K562 (cell line): ENCODE data around the gene PACS2. TPM values are rescaled to one million over a fixed set of nuclear protein-coding genes. Genes with fewer than 3 reads are reported as not detected.

Source experiments
- ATAC-seq: fragments of 200-7000 bp; cut with Tn5 transposase; 3 replicates; pipeline ENCODE4 v1.9.1; 2020; ENCODE audit warnings: moderate library complexity
- BruUV-seq: library from RNA; stranded (reverse); fragments of 400-500 nt; replicated peaks from 2 replicates; lab custom pipeline; 2021; lab: Mats Ljungman, UMichigan
- CTCF ChIA-PET: fragments of 300-600 bp; formaldehyde crosslinking; extraction: SDS; loops from one replicate; lab custom pipeline; 2021; ENCODE audit warnings: low intra/inter-chr PET ratio; lab: Yijun Ruan, JAX
- POLR2A ChIA-PET: fragments of 300-600, 350-650 bp; sonication (Branson Sonifier 250); formaldehyde crosslinking; extraction: SDS; loops from one replicate; lab custom pipeline; 2021; ENCODE audit warnings: antibody characterized with exemption, inconsistent platforms; lab: Yijun Ruan, JAX
- DNase-seq, 4 experiments: peaks; one replicate each; pipeline versions ENCODE4 v3.0.0 to v3.0.0-alpha.2; 2011 to 2018; ENCODE audit warnings: low spot score in 3 of 4, mixed read lengths in 3 of 4; ENCODE audit errors: extremely low read depth in 1 of 4
- FAIRE-seq: peaks from 2 replicates; lab custom pipeline; 2011; peaks lifted over from hg19 to GRCh38; lab: Jason Lieb, UNC
- H2AFZ ChIP-seq: 2 replicates; pipeline ENCODE4 v1.6.0; 2011; ENCODE audit warnings: low read depth, low read length, control low read depth, inconsistent platforms
- H3K27ac ChIP-seq: fragments of 200-600 bp; 3 replicates; pipeline ENCODE4 v1.8.0; 2011; ENCODE audit warnings: low read depth, mild to moderate bottlenecking, control low read depth, inconsistent platforms, low read length, moderate library complexity, mixed read lengths; ENCODE audit errors: extremely low read depth
- H3K27me3 ChIP-seq, 2 experiments: fragments of 300-600 bp in 1 of 2; 2 replicates in 1 of 2; 3 replicates in 1 of 2; pipeline versions ENCODE4 v1.6.0 to v1.8.0; 2011; ENCODE audit warnings: inconsistent platforms in 2 of 2, low read length in 2 of 2, mild to moderate bottlenecking in 1 of 2, mixed read lengths in 1 of 2, moderate library complexity in 1 of 2; ENCODE audit not compliant: control insufficient read depth in 2 of 2, insufficient read depth in 2 of 2
- H3K36me3 ChIP-seq: fragments of 300-600 bp; 3 replicates; pipeline ENCODE4 v1.8.0; 2011; ENCODE audit warnings: mild to moderate bottlenecking, low read length, inconsistent platforms; ENCODE audit not compliant: control insufficient read depth, insufficient read depth
- H3K4me1 ChIP-seq, 2 experiments: fragments of 200-600 bp in 1 of 2; replicated peaks in 1 of 2; 2 replicates in 1 of 2; 3 replicates in 1 of 2; pipeline versions ENCODE4 v1.5.1 to v1.8.0; 2011; ENCODE audit warnings: inconsistent platforms in 2 of 2, low read length in 2 of 2, mild to moderate bottlenecking in 1 of 2, mixed read lengths in 1 of 2, moderate library complexity in 1 of 2; ENCODE audit not compliant: control insufficient read depth in 2 of 2, insufficient read depth in 2 of 2
- H3K4me2 ChIP-seq: 2 replicates; pipeline ENCODE4 v1.6.1; 2011; ENCODE audit warnings: low read length, control low read depth, inconsistent platforms, mixed read lengths; ENCODE audit not compliant: insufficient read depth
- H3K4me3 ChIP-seq: fragments of 200-600 bp; sonication (generic), shearing (Covaris generic); 2 replicates; pipeline ENCODE4 v1.5.1; 2016; ENCODE audit warnings: control low read depth, inconsistent platforms
- H3K79me2 ChIP-seq: fragments of 200-600 bp; 3 replicates; pipeline ENCODE4 v1.8.0; 2011; ENCODE audit warnings: low read length, inconsistent platforms; ENCODE audit not compliant: control insufficient read depth, insufficient read depth
- H3K9ac ChIP-seq, 2 experiments: 2 replicates each; pipeline versions ENCODE4 v1.6.0 to v1.6.1; 2011; ENCODE audit warnings: low read depth in 2 of 2, low read length in 2 of 2, control low read depth in 1 of 2, inconsistent platforms in 1 of 2, mild to moderate bottlenecking in 1 of 2, mixed read lengths in 1 of 2; ENCODE audit not compliant: insufficient read depth in 1 of 2
- H3K9me1 ChIP-seq: one replicate; pipeline ENCODE4 v1.6.0; 2011; ENCODE audit warnings: inconsistent platforms, mild to moderate bottlenecking, low read length, moderate library complexity; ENCODE audit not compliant: control insufficient read depth, insufficient read depth
- H3K9me3 ChIP-seq: replicated peaks from 2 replicates; pipeline ENCODE4 v1.5.1; 2011; ENCODE audit warnings: low read depth, low read length, inconsistent platforms; ENCODE audit not compliant: control insufficient read depth, insufficient read depth
- H4K20me1 ChIP-seq: replicated peaks from 2 replicates; pipeline ENCODE4 v1.6.1; 2011; ENCODE audit warnings: low read length, inconsistent platforms, mixed read lengths; ENCODE audit not compliant: control insufficient read depth, insufficient read depth
- ATF4 ChIP-seq: fragments of 450-650 bp; formaldehyde crosslinking; IDR thresholded peaks from 2 replicates; pipeline ENCODE4 v1.4.0; 2022; ENCODE audit warnings: mild to moderate bottlenecking, moderate library complexity
- CREB3 ChIP-seq: fragments of 450-650 bp; conservative IDR thresholded peaks from 2 replicates; pipeline ENCODE4 v1.6.1; 2016; ENCODE audit warnings: missing genetic modification characterization, low read depth, mild to moderate bottlenecking, missing compliant biosample characterization, moderate library complexity
- ETV1 ChIP-seq: fragments of 450-650 bp; conservative IDR thresholded peaks from 2 replicates; pipeline ENCODE4 v1.6.1; 2016; ENCODE audit warnings: missing genetic modification characterization, control low read depth, low read depth, missing compliant biosample characterization
- HDAC3 ChIP-seq: fragments of 450-650 bp; IDR thresholded peaks from 2 replicates; pipeline ENCODE4 v1.6.1; 2018; ENCODE audit warnings: borderline replicate concordance, mild to moderate bottlenecking, moderate library complexity; ENCODE audit not compliant: partially characterized antibody
- KDM5B ChIP-seq: fragments of 200-600 bp; sonication (generic); IDR thresholded peaks from 2 replicates; pipeline ENCODE4 v1.6.1; 2012; ENCODE audit warnings: low read depth, mild to moderate bottlenecking, moderate library complexity, low read length, control low read depth, inconsistent platforms; ENCODE audit not compliant: insufficient replicate concordance
- KLF16 ChIP-seq: IDR thresholded peaks from 2 replicates; pipeline ENCODE4 v1.6.1; 2016; ENCODE audit warnings: antibody characterized with exemption
- PKNOX1 ChIP-seq: fragments of 450-650 bp; IDR thresholded peaks from 2 replicates; pipeline ENCODE4 v1.6.1; 2016
- PURB ChIP-seq: sonication (generic); formaldehyde crosslinking; IDR thresholded peaks from 2 replicates; pipeline ENCODE4 v1.9.0; 2021; ENCODE audit warnings: low read depth, mild to moderate bottlenecking, missing genetic modification reagents
- STAT6 ChIP-seq: sonication (generic); formaldehyde crosslinking; IDR thresholded peaks from 2 replicates; pipeline ENCODE4 v1.8.1; 2023; ENCODE audit warnings: mild to moderate bottlenecking, missing genetic modification reagents
- TAF7 ChIP-seq: fragments of 450-650 bp; IDR thresholded peaks from 2 replicates; pipeline ENCODE4 v1.6.1; 2016; ENCODE audit warnings: missing genetic modification characterization, missing compliant biosample characterization
- TRIM24 ChIP-seq, 2 experiments: fragments of 450-650 bp; IDR thresholded peaks; 2 replicates each; pipeline ENCODE4 v1.6.1; 2016
- ZNF124 ChIP-seq: sonication (generic); formaldehyde crosslinking; IDR thresholded peaks from 2 replicates; pipeline ENCODE4 v1.8.1; 2022; ENCODE audit warnings: missing genetic modification reagents
- ZNF408 ChIP-seq: fragments of 250-450 bp; sonication (Bioruptor Pico); IDR thresholded peaks from 2 replicates; pipeline ENCODE4 v1.4.0; 2020; ENCODE audit warnings: low read depth, mild to moderate bottlenecking, moderate library complexity
- ZNF431 ChIP-seq: sonication (generic); formaldehyde crosslinking; IDR thresholded peaks from 2 replicates; pipeline ENCODE4 v1.8.0; 2022; ENCODE audit warnings: mild to moderate bottlenecking, missing genetic modification reagents
- WGBS: fragments of 100-300 bp; shearing (Covaris generic); methylation state at CpG from one replicate; pipeline ENCODE4 v1.1.6; 2016; ENCODE audit warnings: low coverage, mixed read lengths; ENCODE audit not compliant: insufficient coverage; ENCODE audit errors: missing lambda C conversion rate; 5-methylcytosine and 5-hydroxymethylcytosine counted together
- in situ Hi-C: fragments of 300-500 bp; cut with MboI; formaldehyde crosslinking; loops from 4 replicates; pipeline ENCODE4 v1.15.0; 2018; ENCODE audit warnings: inconsistent platforms, mixed read lengths
- intact Hi-C: fragments of 100-400 bp; cut with micrococcal nuclease; formaldehyde crosslinking; loops from 2 replicates; pipeline ENCODE4 v1.14.2; 2022
- polyA plus RNA-seq, 8 experiments: library from polyadenylated mRNA; depleted of rRNA in 4 of 8; stranded (reverse) in 5 of 8; unstranded in 3 of 8; fragments of >200 nt; fragmentation: Nextera tagmentation in 2 of 8; fragmentation: Illumina TruSeq in 1 of 8; extraction: Ambion mirVana in 2 of 8; extraction: Trizol in 1 of 8; gene quantifications; 2 replicates each; pipeline versions ENCODE4 v1.2.1 to v1.2.3, GENCODE V29; 2011 to 2014; ENCODE audit warnings: inconsistent platforms in 1 of 8, missing spikeins in 1 of 8
- total RNA-seq, 7 experiments: library from RNA; depleted of rRNA in 6 of 7; stranded (reverse); fragments of >200 nt in 6 of 7; fragmentation: Illumina TruSeq in 2 of 7; extraction: Trizol in 2 of 7; gene quantifications; 2 replicates each; pipeline versions ENCODE4 v1.2.1 to v1.2.3, GENCODE V29; 2011 to 2021; ENCODE audit warnings: low replicate concordance in 1 of 7

Gene PACS2
- total and polyA plus RNA-seq, 9 of the 15 experiments (the other 6 are each of a cell fraction or from before 2014, with no cell fraction given): 0.11 to 20.8 (median 9.9) TPM

GRCh38 chr14:105430042-105430441 lies 115.5 kb downstream of the PACS2 start:
- FAIRE-seq (no peak), DNase-seq (no peak), ATAC-seq (no peak)
- no peak overlapping the region for H3K4me2 ChIP-seq
- H3K4me3 ChIP-seq: no peak overlapping the region
- H3K9me3 ChIP-seq: no peaks in the 10 kb centered on the region; the same call in 1 of the 2 replicates
- H3K27ac ChIP-seq: no peak overlapping the region
- H3K27me3 ChIP-seq: no peaks in the 10 kb centered on the region
- ChIA-PET POLR2A (interaction anchor here (0.6 to 0.7 kb wide), 3 partner anchors 17 to 64 kb away, joined by 3 read pairs; no protein-coding TSS in a partner anchor), CTCF (no interaction called here)
- H4K20me1 ChIP-seq: no peaks in the 10 kb centered on the region
- H3K79me2 ChIP-seq: peaks cover 82% of the 10 kb centered on the region
- intact Hi-C loops: no loop called here
- H3K9ac ChIP-seq: no peak overlapping the region
- H3K4me1 ChIP-seq: peaks cover 0 to 16% of the 10 kb centered on the region in 2 experiments; a peak in 2 of 5 replicates
- H3K36me3 ChIP-seq: peaks cover 43% of the 10 kb centered on the region; the same call in 2 of the 3 replicates
- in situ Hi-C loops: no loop called here
- 100% methylated on average over 4 of the region's 6 CpGs for WGBS
- no peaks in the 10 kb centered on the region for H3K9me1 ChIP-seq
- no peak overlapping the region for H2AFZ ChIP-seq
- BruUV-seq: no TSS peak
- no peak for TF ChIP-seq ZNF431 (CRISPR knock-in tag)
- TF ChIP-seq ETV1 (tag): no peak
- TF ChIP-seq CREB3 (tag): no peak
- TF ChIP-seq TRIM24 (IDR thresholded peaks at IDR 0.05): no peak
- no peak for TF ChIP-seq HDAC3
- TF ChIP-seq TAF7 (tag): no peak
- TF ChIP-seq ZNF124 (CRISPR knock-in tag): no peak
- TF ChIP-seq ZNF408 (CRISPR knock-in tag): no peak
- TF ChIP-seq KLF16: no peak
- no peak for TF ChIP-seq KDM5B
- TF ChIP-seq PKNOX1: no peak
- TF ChIP-seq ATF4 (CRISPR knock-in tag): no peak
- no peak for TF ChIP-seq STAT6
- no peak for TF ChIP-seq PURB (CRISPR knock-in tag)
